Measurements from ENCODE around the gene COL15A1. TPM values are rescaled to one million over a fixed set of nuclear protein-coding genes. Genes with fewer than 3 reads are reported as not detected.
A peak's percentile ranks its signal among the peaks of the same experiment; 100 is the strongest.

Gene COL15A1
- total RNA-seq, 1 donor from 2014 or later, result 0.23 TPM

DNA sequence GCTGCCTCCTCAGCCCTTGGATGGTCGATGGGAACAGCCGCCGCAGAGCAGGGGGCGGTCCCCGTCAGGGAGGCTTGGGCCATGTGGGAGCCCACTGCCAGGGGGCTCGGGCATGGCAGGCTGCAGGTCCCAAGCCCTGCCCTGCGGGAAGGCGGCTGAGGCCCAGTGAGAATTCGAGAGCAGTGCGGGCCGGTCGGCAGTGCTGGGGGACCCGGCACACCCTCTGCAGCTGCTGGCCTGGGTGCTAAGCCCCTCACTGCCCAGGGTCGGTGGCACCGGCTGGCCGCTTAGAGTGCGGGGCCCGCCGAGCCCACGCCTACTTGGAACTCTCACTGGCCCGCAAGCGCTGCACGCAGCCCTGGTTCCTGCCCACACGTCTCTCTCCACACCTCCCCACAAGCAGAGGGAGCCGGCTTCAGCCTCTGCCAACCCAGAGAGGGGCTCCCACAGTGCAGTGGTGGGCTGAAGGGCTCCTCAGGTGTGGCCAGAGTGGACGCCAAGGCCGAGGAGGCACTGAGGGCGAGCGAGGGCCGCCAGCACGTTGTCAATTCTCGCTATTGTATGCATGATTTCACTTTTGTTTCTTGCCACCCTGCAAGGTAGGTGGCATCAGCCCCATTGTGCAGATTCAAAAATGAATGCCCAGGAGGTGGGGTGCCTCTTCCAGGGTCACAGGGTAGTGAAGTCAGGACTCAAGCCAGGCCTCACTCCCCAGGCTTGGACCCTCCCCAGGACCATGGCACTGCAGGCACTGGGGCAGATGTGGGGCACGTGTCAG is 48.6 kb downstream of the COL15A1 start:
- DNase-seq (ENCODE audit: low spot score), result no peak
- no peak for ATAC-seq

DNA sequence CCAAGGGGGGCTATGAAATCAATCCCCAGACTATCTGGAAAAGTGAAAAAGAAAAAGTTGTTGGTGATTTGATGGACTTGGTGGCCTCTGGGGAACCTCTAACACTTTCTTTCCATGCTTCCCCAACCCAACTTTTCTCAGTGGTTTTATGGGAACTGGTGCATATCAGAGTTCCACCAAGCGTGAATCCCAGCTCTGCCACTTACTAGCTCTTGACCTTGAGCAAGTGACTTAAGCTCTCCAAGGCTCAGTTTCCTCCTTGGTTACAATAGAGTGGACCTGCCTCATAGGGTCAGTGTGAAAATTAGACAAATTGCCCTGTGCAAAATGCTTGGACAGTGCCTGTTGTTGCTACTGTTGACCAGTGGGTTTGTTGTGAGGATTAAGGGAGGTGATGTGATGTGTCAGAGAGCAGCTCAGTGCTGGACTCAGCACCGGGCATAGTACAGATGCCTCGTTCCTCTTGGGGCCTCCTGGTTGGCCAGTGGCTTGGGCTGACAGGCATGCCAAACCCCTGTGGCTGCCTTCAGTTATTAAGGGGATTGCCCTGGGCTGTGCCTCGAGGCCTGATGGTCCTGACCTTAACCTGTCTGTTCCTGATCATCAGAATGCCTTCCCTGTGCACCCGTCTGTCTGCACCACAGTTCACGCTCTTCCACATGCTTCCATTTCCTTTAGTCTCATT is 49.3 kb downstream of the COL15A1 start:
- DNase-seq (ENCODE audit: low spot score), result no peak
- no peak for ATAC-seq

- DNase-seq (ENCODE audit: low spot score) (no peak), ATAC-seq (peak; percentile 33)
Observed at GRCh38 chr9:98993570-98993945, 49.9 kb downstream of the COL15A1 start.

DNA sequence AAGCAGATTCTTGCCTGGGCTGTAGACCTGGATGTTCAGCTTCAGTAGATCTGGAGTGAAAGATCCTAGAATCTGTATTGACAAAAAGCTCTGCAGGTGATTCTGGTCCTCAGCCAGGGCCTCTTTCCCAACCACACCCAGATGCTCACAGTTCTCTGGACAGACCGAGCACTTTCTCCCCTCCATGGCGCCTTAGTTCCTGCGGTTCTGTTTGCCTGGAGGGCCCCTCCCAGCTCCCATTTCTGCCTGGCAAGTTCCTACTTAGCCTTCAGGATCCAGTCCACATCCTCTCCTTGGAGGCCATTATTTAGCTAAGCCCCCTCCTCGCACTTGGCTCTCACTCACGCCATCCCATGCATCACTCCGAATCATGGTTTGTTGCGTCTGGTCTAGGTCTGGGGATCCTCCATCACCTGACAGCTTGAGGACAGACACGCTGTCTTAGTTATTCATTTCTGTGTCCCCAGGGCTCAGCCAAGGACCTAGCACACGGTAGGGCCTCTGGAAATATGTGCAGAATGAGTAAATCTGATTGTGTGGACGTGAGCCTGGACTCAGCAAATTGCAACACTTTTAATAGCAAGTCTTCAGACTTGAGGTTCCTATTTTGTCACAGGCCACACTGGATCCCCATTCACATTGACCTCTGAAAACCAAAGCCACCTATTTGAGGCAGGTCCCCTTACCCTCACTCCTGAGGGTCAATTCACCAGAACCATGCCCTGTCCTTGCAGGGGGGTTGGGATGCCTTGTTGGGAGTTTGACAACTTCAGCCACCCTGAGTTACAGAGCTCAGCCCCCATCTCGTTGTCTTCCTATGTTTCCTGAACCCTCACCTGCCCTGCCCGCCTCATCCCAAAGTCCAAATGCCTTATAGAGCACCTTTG is 50.7 kb downstream of the COL15A1 start:
- ATAC-seq, result no peak

DNA sequence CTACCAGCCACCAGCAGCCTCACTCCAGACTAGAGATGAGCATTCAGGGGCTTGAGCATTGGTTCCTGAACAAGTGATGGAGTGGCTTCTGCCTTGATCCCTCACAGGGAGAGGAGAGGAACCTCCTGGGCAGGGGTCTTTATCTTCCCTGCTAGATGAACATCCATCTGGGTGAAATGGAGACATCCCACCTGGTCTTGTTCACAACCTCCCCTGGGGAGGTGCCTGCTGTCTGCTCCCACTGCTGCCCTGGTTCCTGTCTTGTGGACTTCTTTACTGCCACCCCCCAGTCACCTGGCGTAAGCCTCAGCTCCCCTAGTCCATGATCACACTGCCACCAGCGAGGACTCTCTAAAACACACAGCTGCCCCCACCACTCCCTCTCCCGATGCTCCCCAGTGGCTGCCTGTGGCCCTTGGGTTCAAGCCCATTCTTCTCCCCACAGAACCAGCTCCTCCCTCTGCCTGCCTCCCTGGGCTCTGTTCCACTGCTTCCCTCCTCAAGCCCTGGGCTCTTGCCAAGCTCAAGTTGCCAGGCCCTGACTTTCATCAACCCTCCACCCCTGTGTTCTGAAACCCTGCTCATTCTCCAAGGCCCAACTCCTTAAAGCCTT is 51.5 kb downstream of the COL15A1 start:
- DNase-seq (ENCODE audit: low spot score) (no peak), ATAC-seq (no peak)

More for the DNA sequence above, 50.7 kb downstream of the COL15A1 start:
- no peak for DNase-seq (ENCODE audit: low spot score)

DNA sequence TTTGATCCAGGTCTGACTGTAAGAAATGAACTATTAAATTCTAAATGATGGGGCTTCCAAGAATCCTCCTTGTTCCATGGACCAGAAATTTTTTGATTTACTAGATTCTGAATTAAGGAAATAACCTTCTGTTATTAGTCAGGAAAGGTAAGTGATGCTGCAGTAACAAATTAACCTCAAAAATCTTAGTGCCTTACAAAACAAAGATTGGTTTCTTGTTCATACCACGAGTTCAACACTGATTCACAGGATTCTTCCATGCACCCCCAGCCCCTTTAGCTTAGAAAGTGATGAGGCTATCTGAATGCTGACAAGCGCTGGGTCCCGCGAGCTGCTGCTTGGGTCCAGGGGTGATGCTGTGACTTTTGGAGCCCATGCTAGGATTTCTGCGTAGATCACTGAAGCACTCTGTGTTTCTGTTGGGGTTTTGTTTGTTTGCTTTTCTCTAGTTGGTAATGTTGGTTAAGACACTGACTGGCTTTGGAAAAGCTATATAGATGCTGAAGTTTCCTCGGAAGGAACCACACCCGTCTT is 52.3 kb downstream of the COL15A1 start:
- DNase-seq (ENCODE audit: low spot score), result no peak
- ATAC-seq, result no peak

GRCh38 chr9:98997604-98998003 is 53.9 kb downstream of the COL15A1 start:
- no peak for ATAC-seq
- peak; percentile 40 for DNase-seq (ENCODE audit: low spot score)

- peak; percentile 96 for ATAC-seq
- DNase-seq (ENCODE audit: low spot score), result peak; percentile 78
Observed at GRCh38 chr9:98998441-98999151, 54.9 kb downstream of the COL15A1 start.

DNA sequence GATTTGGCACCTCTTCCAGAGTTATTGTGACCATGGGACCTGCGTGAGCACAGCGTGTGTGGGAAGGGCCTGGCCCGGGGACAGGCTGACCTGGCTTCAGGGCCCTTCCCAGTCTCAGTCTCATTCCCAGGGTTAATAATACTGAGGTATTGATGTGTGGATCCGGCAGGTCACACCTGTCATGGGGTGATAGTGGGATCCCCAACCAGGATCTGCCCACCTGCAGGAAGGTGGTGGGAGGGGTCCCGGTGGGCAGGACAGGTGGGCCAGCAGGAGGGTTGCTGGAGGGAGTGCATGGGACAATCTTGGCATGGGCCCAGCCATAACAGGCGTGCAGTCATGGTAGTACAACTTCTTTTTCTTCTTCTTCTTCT is 55.4 kb downstream of the COL15A1 start:
- no peak for ATAC-seq

DNA sequence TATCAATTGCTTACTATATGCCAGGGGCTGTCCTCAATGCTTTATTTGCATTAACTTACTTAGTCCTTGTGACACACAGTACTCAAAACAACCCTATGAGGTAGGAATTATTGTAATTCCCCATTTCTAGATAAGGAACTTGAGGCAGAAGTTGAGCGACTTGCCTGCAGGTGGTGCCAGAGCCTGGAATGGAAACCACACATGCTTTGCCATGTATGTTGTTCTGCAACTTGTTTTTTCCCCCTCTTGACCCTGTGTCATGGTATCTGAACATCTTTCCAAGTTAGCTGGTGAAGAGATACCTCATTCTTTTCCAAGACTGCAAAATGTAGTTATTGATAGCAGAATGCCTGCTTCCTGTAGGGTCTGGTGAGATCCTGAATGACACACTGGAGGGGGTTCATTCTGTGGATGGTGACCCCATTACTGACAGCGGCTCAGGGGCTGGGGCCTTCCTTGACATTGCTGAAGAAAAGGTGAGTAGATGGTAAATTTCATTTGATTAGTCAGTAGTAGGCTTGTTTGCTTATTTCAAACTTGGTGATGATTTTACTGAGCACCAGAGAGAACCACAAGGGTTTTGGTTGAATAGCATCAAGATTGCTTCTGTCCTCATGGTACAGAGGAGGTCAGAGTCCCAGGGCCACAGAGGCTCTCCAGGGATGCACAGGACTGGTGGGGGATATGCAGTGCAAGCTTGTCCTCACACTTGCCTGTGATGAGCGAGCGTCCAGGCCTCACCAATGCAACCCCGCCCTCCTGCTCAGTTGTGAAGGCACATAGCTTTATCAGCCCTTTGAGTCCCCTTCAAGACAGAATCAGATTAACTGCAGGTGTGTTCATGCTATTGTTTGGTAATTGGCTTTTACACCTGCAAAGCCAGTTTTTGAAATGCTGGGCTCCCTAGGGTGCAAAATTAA is 57.0 kb downstream of the COL15A1 start:
- peak; percentile 44 for DNase-seq (ENCODE audit: low spot score)
- peak; percentile 53 for ATAC-seq

More for the DNA sequence above, 55.4 kb downstream of the COL15A1 start:
- DNase-seq (ENCODE audit: low spot score), result no peak

DNA sequence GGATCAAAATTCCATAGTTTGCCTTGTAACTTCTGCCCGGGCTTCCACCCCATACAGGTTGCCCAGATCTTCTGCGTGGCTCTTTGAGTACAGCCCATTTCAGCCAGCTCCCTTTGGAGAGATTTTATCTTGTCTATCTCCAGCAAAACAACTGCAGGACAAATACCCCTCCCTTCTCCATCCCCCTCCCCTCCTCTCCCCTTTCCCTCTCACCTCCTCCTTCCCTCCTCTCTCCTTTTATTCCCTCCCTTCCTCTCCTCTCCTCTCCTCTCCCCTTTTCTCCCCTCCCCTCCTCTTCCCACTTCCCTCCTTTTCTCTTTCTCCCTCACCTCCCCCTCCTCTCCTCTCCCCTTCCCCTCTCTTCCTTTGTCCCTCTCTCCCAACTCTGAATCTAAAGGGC is 58.2 kb downstream of the COL15A1 start:
- ATAC-seq (no peak), DNase-seq (ENCODE audit: low spot score) (peak; percentile 22)

DNA sequence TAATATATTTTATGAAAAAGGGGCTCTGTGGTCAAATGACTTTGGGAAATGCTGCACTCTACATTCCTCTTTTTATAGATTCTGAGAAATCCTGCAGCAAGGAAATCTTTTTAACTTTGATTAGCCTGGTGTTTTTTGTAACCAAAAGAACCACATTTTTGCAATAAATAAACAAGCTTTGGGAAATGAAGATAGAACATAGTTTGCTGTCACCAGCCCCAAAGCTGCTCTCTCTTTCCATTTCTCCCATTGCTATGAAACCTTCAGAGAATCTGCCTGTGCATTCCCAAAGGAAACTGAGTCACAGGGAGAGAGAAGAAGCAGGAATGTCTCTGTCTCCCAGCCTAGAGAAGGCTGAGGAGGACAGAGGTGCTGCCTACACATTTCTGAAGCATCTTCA is 59.0 kb downstream of the COL15A1 start:
- no peak for ATAC-seq
- DNase-seq (ENCODE audit: low spot score), result no peak

DNA sequence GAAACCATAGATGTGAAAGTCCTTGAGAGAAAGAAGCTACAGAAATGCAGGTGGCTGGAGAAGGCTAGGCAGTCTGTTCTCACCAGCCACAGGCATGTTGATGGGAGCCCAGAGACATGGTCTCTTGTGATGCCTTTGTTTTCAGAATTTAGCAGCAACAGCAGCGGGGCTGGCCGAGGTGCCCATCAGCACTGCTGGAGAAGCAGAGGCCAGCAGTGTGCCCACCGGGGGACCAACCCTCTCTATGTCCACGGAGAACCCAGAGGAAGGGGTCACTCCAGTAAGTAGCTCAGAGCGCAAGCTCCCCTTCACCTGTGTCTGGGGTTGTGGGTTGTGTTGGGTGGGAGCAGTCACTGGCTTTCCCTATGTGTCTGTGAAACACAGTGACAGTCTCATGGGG is 59.6 kb downstream of the COL15A1 start:
- DNase-seq (ENCODE audit: low spot score), result no peak
- ATAC-seq, result no peak

DNA sequence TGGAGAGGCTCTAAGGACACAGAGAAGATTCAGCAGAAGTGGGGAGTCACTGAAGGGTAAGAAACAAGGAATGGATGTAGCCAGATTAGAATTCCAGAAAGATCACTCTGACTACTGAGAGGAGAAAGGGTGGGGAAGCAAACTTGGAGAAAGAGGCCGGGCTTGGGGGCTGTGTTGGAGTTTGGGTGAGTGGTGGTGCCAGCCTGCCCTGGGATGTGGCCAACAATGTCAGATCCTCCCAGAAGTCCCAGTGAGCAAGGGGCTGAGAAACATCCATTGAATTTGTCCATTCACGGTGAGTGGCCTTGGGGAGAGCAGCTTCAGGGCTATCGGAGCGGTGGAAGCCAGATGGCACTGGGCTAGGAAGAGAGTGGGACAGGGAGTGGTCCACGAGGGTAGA is 60.4 kb downstream of the COL15A1 start:
- DNase-seq (ENCODE audit: low spot score), result peak; percentile 30
- no peak for ATAC-seq

DNA sequence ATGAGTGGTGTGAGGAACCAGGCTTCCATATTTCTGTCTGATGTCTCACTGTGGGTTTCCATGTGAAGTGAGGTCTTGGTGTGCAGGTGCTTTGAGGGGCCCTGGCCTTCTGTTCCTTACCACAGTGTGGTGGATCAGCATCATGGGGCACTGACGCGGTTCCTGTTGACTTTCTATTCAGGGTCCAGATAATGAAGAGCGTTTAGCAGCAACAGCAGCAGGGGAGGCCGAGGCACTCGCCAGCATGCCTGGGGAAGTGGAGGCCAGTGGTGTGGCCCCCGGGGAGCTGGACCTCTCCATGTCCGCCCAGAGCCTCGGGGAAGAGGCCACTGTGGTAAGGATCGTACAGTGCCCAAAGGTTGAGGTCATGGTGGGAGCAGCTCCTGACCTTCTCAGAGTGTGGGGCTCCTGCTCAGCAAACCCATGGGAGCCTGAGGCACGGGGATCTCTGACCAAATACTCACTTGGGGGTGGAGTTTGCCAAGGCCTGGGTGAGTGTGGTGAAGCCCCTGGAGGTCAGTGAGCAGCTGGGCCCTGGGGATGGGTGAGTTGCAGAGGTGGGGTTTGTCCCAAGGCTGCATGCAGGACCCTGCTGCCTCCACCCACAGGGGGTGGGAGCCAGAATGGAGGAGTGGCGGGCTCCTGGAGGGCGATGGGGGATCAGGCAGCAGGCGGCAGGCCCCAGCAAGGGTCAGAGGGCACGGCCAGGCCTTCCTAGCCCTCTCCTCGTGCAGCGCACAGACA is 61.2 kb downstream of the COL15A1 start:
- peak; percentile 23 for DNase-seq (ENCODE audit: low spot score)
- ATAC-seq, result no peak

- DNase-seq (ENCODE audit: low spot score) (no peak), ATAC-seq (no peak)
Observed at GRCh38 chr9:99005651-99006050, 61.9 kb downstream of the COL15A1 start.

GRCh38 chr9:99006511-99006910 is 62.8 kb downstream of the COL15A1 start:
- DNase-seq (ENCODE audit: low spot score), result no peak

GRCh38 chr9:99006979-99007378 is 63.3 kb downstream of the COL15A1 start:
- ATAC-seq (no peak), DNase-seq (ENCODE audit: low spot score) (no peak)

More at GRCh38 chr9:99006511-99006910, 62.8 kb downstream of the COL15A1 start:
- ATAC-seq, result no peak
